Neuronal stem cell (in vitro differentiated cells): ENCODE data around the gene FCRLA.
"Not testable (repeated sequence)": the region's sequence is repeated elsewhere in the genome, so short reads cannot be mapped to it uniquely, and the experiment has no call there.

Experiments
- DNase-seq: peaks from one replicate; pipeline ENCODE4 v3.0.0-alpha.2; 2013; ENCODE audit warnings: low spot score
- H2AFZ ChIP-seq: one replicate; pipeline ENCODE4 v1.6.1; 2013; ENCODE audit warnings: mild to moderate bottlenecking, low read length, inconsistent platforms
- H2AK5ac ChIP-seq: 2 replicates; pipeline ENCODE4 v1.6.1; 2013; ENCODE audit warnings: low read depth, mild to moderate bottlenecking, inconsistent platforms, low read length, moderate library complexity, mixed read lengths
- H2BK120ac ChIP-seq: 2 replicates; pipeline ENCODE4 v1.6.1; 2013; ENCODE audit warnings: low read depth, mild to moderate bottlenecking, inconsistent platforms, low read length, moderate library complexity, mixed read lengths
- H2BK12ac ChIP-seq: one replicate; pipeline ENCODE4 v1.6.1; 2013; ENCODE audit warnings: low read length, inconsistent platforms
- H2BK15ac ChIP-seq: 2 replicates; pipeline ENCODE4 v1.6.1; 2013; ENCODE audit warnings: mild to moderate bottlenecking, low read length, inconsistent platforms, mixed read lengths
- H2BK5ac ChIP-seq: one replicate; pipeline ENCODE4 v1.6.1; 2013; ENCODE audit warnings: inconsistent platforms, mild to moderate bottlenecking, low read length, moderate library complexity
- H3K14ac ChIP-seq: one replicate; pipeline ENCODE4 v1.6.1; 2013; ENCODE audit warnings: low read length, inconsistent platforms
- H3K18ac ChIP-seq: 2 replicates; pipeline ENCODE4 v1.6.1; 2013; ENCODE audit warnings: low read length, inconsistent platforms
- H3K23ac ChIP-seq: 2 replicates; pipeline ENCODE4 v1.6.1; 2013; ENCODE audit warnings: low read depth, mild to moderate bottlenecking, mixed read lengths, low read length, inconsistent platforms; ENCODE audit not compliant: poor library complexity
- H3K27ac ChIP-seq: replicated peaks from 3 replicates; pipeline ENCODE4 v1.5.1; 2013; ENCODE audit warnings: low read length, inconsistent platforms
- H3K27me3 ChIP-seq, 3 experiments: 2 replicates each; pipeline ENCODE4 v1.6.1; 2013; ENCODE audit warnings: low read length in 3 of 3, mild to moderate bottlenecking in 2 of 3, inconsistent platforms in 1 of 3, low read depth in 1 of 3, mixed read lengths in 1 of 3, moderate library complexity in 1 of 3; ENCODE audit not compliant: control insufficient read depth in 3 of 3, insufficient read depth in 3 of 3
- H3K36me3 ChIP-seq, 2 donors: replicated peaks in 1 of 2; 2 replicates each; pipeline ENCODE4 v1.6.1; 2013; ENCODE audit warnings: low read length in 2 of 2; ENCODE audit not compliant: control insufficient read depth in 2 of 2, insufficient read depth in 2 of 2
- H3K4ac ChIP-seq: 2 replicates; pipeline ENCODE4 v1.6.1; 2013; ENCODE audit warnings: inconsistent platforms, mild to moderate bottlenecking, low read length, moderate library complexity
- H3K4me1 ChIP-seq, 2 donors: 1 replicate in 1 of 2; 2 replicates in 1 of 2; pipeline ENCODE4 v1.6.1; 2013; ENCODE audit warnings: low read length in 2 of 2, low read depth in 1 of 2; ENCODE audit not compliant: control insufficient read depth in 2 of 2, insufficient read depth in 1 of 2
- H3K4me2 ChIP-seq: one replicate; pipeline ENCODE4 v1.6.1; 2013; ENCODE audit warnings: mild to moderate bottlenecking, low read length, inconsistent platforms; ENCODE audit not compliant: insufficient read depth, poor library complexity, severe bottlenecking
- H3K4me3 ChIP-seq, 2 donors: 2 replicates each; pipeline ENCODE4 v1.5.1; 2013; ENCODE audit warnings: low read length in 2 of 2, mild to moderate bottlenecking in 2 of 2, inconsistent platforms in 1 of 2, moderate library complexity in 1 of 2
- H3K79me1 ChIP-seq: one replicate; pipeline ENCODE4 v1.6.1; 2013; ENCODE audit warnings: low read depth, mild to moderate bottlenecking, inconsistent platforms, low read length, moderate library complexity
- H3K9ac ChIP-seq: one replicate; pipeline ENCODE4 v1.6.1; 2013; ENCODE audit warnings: mild to moderate bottlenecking, low read depth, low read length, inconsistent platforms; ENCODE audit not compliant: poor library complexity
- H3K9me3 ChIP-seq, 2 donors: replicated peaks in 1 of 2; 2 replicates each; pipeline versions ENCODE3 to v1.6.1; 2013; ENCODE audit warnings: low read length in 2 of 2, mild to moderate bottlenecking in 2 of 2, inconsistent platforms in 1 of 2, low read depth in 1 of 2, mixed read lengths in 1 of 2, moderate library complexity in 1 of 2; ENCODE audit not compliant: control insufficient read depth in 2 of 2, insufficient read depth in 1 of 2
- H4K8ac ChIP-seq: one replicate; pipeline ENCODE4 v1.6.1; 2013; ENCODE audit warnings: low read depth, mild to moderate bottlenecking, inconsistent platforms, low read length, moderate library complexity
- H4K91ac ChIP-seq: one replicate; pipeline ENCODE4 v1.6.1; 2013; ENCODE audit warnings: low read length, low read depth, mild to moderate bottlenecking, inconsistent platforms; ENCODE audit not compliant: poor library complexity
- WGBS, 2 donors: extraction: QIAGEN DNeasy Blood & Tissue Kit; methylation state at CpG; one replicate each; pipeline ENCODE4 v1.1.7; 2013; ENCODE audit warnings: missing lambda C conversion rate in 2 of 2, mixed read lengths in 1 of 2; ENCODE audit not compliant: insufficient read length in 2 of 2, insufficient replicate concordance in 1 of 2; ENCODE audit errors: extremely low coverage in 2 of 2; 5-methylcytosine and 5-hydroxymethylcytosine counted together

FCRLA gene

DNA sequence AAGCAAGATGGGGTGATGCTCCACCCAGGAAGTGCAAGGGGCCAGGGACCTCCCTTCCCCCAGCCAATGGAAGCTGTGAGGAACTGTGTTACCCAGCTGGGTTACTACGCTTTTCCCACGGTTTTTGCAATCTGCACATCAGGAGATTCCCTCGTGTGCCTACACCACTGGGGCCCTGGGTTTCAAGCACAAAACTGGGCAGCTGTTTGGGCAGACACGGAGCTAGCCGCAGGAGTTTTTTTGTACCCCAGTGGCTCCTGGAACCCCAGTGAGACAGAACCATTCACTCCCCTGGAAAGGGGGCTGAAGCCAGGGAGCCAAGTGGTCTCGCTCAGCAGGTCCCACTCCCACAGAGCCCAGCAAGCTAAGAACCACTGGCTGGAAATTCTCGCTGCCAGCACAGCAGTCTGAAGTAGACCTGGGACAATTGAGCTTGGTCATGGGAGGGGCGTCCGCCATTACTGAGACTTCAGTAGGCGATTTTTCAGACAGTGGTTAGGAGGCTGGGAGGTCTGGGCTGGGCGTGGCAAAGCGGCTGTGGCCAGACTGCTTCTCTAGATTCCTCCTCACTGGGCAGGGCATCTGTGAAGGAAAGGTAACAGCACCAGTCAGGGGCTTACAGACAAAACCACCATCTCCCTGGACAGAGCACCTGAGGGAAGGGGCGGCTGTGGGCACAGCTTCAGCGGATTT, 13.9 kb upstream of the FCRLA start:
- not testable (repeated sequence) for H3K4me2 ChIP-seq, H2BK15ac ChIP-seq, H2BK5ac ChIP-seq, H3K23ac ChIP-seq, H3K14ac ChIP-seq, DNase-seq, H3K4ac ChIP-seq, H3K9ac ChIP-seq, H3K36me3 ChIP-seq, H4K8ac ChIP-seq, H3K4me1 ChIP-seq, H2BK120ac ChIP-seq, H2AK5ac ChIP-seq, H2AFZ ChIP-seq, H2BK12ac ChIP-seq, H3K79me1 ChIP-seq, H3K27me3 ChIP-seq, H3K9me3 ChIP-seq, H3K27ac ChIP-seq, H3K4me3 ChIP-seq
- peak overlapping the region; percentile 76 for H3K18ac ChIP-seq
- H4K91ac ChIP-seq, result peak overlapping the region; percentile 43
- no CpG with 5 or more reads among the region's 14 CpGs for WGBS, 2 donors

DNA sequence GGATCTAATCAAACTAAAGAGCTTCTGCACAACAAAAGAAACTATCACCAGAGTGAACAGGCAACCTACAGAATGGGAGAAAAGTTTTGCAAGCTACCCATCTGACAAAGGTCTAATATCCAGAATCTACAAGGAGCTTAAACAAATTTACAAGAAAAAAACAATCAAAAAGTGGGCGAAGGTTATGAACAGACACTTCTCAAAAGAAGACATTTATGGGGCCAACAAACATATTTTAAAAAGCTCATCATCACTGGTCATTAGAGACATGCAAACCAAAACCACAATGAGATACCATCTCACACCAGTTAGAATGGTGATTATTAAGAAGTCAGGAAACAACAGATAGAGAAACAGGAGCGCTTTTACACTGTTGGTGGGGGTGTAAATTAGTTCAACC, 8.7 kb upstream of the FCRLA start:
- H3K9me3 ChIP-seq, H3K4me2 ChIP-seq, H4K8ac ChIP-seq, H3K79me1 ChIP-seq, H3K9ac ChIP-seq, H2BK15ac ChIP-seq, H2AK5ac ChIP-seq, H3K36me3 ChIP-seq, H4K91ac ChIP-seq, H2AFZ ChIP-seq, H3K14ac ChIP-seq, H3K4me3 ChIP-seq, H3K27me3 ChIP-seq, H2BK5ac ChIP-seq, H2BK12ac ChIP-seq, H2BK120ac ChIP-seq, H3K18ac ChIP-seq, H3K4ac ChIP-seq, DNase-seq, H3K4me1 ChIP-seq, H3K23ac ChIP-seq, H3K27ac ChIP-seq: not testable (repeated sequence)
- no CpG with 5 or more reads among the region's 2 CpGs for WGBS, 2 donors

DNA sequence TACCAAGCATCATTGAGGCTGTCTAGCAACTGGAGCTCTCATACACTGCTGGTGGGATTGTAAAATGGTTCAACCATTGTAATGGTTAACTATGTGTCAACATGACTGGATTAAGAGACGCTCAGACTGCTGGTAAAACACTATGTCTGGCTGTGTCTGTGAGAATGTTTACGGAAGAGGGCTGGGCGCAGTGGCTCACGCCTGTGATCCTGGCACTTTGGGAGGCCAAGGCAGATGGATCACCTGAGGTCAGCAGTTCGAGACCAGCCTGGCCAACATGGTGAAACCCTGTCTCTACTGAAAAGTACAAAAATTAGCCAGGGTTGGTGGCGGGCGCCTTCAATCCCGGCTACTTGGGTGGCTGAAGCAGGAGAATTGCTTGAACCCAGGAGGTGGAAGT, 4.8 kb upstream of the FCRLA start:
- no CpG with 5 or more reads among the region's 8 CpGs for WGBS, 2 donors
- Histone ChIP-seq H3K27ac (no peak overlapping the region), H3K4me1 (no peaks in the 10 kb centered on the region)

DNA sequence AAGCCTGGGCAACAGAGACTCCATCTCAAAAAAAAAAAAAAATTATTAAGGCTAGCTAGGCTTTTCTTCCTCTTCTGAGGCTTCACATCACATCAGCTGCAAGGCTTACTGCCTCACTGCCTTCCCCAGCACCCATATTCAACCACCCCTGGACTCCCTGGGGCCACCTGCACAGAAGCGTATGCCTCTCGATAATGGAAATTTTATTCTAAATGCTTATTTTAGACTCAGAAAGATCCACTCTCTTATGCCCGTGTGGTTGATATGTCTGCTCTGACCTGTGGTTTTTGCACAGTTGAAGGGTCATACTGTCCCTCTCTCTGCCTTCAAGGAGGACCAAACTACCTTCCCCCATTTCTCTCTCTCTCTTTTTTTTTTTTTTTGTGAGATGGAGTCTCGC, 1.5 kb upstream of the FCRLA start:
- peaks cover 0 to 8% (median 0%) of the 10 kb centered on the region in 3 experiments for H3K27me3 ChIP-seq
- no peaks in the 10 kb centered on the region for H3K9me3 ChIP-seq
- H3K23ac ChIP-seq, result no peak overlapping the region
- WGBS, 2 donors, result no CpG with 5 or more reads among the region's 4 CpGs
- no peak overlapping the region for H3K4me3 ChIP-seq
- H3K9ac ChIP-seq, result no peak overlapping the region
- no peak overlapping the region for H4K91ac ChIP-seq
- no peak overlapping the region for H2BK12ac ChIP-seq
- no peak overlapping the region for H3K27ac ChIP-seq
- no peak for DNase-seq
- H4K8ac ChIP-seq, result no peak overlapping the region
- H2AK5ac ChIP-seq, result no peak overlapping the region
- no peaks in the 10 kb centered on the region for H3K79me1 ChIP-seq
- H2BK5ac ChIP-seq, result no peak overlapping the region
- no peak overlapping the region for H3K4me2 ChIP-seq
- H2BK15ac ChIP-seq, result no peak overlapping the region
- no peaks in the 10 kb centered on the region for H3K4me1 ChIP-seq
- no peak overlapping the region for H2AFZ ChIP-seq
- H3K14ac ChIP-seq, result no peak overlapping the region
- H3K4ac ChIP-seq, result no peak overlapping the region
- H3K18ac ChIP-seq, result no peak overlapping the region
- H3K36me3 ChIP-seq, result no peaks in the 10 kb centered on the region
- H2BK120ac ChIP-seq, result no peak overlapping the region

More for the DNA sequence above, 4.8 kb upstream of the FCRLA start:
- Histone ChIP-seq H3K9ac (no peak overlapping the region), H4K8ac (no peak overlapping the region), H3K36me3 (no peaks in the 10 kb centered on the region), H2AK5ac (no peak overlapping the region), H3K14ac (no peak overlapping the region), H2BK12ac (no peak overlapping the region), H2BK5ac (no peak overlapping the region), H3K4ac (no peak overlapping the region), H2AFZ (no peak overlapping the region), H2BK15ac (no peak overlapping the region), H4K91ac (no peak overlapping the region), H3K23ac (no peak overlapping the region), H3K4me2 (no peak overlapping the region), H2BK120ac (no peak overlapping the region), H3K79me1 (no peaks in the 10 kb centered on the region), H3K27me3 (no peaks in the 10 kb centered on the region), H3K9me3 (no peaks in the 10 kb centered on the region), H3K18ac (no peak overlapping the region), H3K4me3 (no peak overlapping the region)
- DNase-seq, result no peak
